GM19452 (cell line): ENCODE results near the gene UVRAG.
"Not testable (repeated sequence)": the region's sequence is repeated elsewhere in the genome, so short reads cannot be mapped to it uniquely, and the experiment has no call there.

Experiments
- ATAC-seq: cut with Tn5 transposase; IDR thresholded peaks from one replicate; pipeline ENCODE4 v1.9.1; 2021; ENCODE audit not compliant: unreplicated experiment

UVRAG gene

DNA sequence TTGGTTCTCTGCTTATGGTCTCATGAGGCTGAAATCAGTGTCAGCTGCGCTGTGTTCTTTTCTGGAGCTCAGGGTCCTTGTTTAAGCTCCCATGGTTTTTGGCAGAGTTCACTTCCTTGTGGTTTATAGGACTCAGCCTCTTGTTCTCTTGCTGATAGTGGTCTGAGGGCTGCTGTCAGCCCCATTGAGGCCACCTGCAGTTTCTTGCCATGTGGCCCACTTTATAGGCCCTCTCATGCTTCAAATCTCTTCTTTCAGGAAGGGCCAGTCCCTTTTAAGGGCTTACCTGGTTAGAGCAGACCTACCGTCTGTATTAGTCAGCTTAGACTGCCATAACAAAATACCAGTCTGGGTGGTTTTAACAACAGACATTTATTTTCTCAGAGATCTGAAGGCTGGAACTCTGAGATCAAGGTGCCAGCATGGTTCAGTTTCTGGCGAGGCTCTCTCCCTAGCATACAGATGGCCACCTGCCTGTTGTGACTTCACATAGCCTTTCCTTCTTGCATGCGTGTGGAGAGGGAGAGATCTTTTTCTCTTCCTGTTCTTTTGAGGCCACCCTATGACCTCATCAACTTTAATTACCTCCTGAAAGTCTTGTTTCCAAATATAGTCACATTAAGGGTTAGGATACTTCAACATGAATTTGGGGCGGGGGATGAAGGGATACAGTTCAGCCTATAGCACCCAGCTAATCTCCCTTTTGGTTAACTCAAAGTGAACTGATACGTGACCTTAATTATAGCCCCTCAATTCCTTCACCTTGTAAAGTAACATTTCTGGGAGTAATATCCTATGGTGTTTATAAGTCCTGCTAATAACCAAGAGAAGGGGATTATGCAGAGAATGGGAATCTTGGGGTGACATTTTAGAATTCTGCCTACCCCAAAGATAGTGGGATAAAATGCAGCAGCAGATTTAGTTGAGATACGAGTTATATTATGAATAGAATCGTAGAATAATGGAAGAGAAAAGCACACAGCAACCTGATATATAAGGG lies 131.8 kb downstream of the UVRAG start:
- no peak for ATAC-seq

DNA sequence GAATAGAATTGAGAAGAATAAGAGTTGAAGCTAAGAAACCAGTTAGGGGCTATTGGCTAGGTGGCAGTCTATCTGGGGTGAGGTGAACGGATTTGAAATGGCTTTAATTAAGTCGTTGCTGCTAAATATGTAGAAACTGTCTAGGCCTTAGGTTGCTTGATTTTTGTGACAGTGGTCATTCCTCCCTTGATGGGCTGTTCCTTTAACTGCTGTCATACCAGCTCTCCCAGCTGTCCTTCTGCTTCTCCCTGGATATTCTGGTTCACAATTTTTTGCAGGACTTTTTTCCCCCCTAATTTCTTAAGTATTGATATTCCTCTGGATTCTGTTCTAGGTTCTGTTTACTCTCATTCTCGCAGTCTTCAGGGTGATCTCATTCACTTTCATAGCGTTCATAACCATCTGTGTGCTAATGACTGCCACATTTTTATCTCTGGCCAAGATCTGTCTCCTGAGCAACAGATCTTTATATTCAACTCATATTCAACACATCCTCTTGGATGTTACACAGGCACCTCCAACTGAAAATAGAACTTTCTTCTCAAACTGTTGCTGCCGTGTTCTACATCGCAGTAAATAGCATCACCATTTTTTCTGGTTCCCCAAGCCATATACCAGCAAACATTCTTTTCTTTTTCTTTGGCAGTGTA lies 134.1 kb downstream of the UVRAG start:
- no peak for ATAC-seq

DNA sequence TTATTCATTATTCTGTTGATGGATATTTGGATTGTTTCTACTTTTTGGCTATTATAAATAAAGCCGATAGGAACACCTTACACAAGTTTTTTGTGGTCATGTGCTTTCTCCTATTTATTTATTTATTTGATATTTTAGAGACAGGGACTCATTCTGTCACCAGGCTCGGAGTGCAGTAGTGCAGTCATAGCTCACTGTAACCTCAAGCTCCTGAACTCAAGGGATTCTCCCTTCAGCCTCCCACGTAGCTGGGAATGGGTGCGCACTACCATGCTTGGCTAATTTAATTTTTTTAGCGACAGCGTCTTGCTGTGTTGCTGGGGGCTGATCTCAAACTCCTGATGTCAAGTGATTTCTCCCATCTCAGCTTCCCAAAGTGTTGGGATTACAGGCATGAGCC lies 135.1 kb downstream of the UVRAG start:
- ATAC-seq = no peak

DNA sequence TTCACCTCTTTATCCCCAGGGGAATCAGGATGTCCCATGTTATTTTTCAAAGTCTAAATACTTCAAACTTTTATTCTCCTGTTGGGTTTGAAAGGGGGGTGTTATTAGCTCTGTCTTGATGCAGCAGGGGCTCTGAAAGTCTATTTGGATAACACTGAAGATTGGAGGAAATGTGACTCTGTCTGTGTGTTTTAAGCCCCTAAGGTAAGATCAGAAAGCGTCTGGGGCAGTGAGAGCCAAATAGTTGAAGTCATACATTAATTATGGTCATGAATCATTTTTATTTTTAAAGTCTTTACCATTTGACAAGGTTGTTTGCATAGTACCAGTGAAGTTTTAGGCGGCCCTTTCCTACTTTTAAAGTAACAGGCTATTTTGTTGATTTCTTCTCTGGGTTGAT lies 139.0 kb downstream of the UVRAG start:
- no peak for ATAC-seq

DNA sequence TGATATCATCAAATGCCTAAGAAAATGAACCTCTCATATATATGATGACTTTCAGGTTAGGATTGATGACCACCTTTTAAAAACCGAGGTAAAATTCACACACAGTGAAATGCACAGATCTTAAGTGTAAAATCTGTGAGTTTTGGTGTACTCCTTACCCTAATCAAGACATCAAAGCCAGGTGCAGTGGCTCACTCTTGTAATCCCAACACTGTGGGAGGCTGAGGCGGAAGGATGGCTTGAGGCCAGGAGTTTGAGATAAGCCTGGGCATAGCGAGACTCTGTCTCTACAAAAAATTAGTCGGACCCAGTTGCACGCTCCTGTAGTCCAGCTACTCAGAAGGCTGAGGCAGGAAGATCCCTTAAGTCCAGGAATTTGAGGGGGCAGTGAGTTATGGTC lies 140.4 kb downstream of the UVRAG start:
- no peak for ATAC-seq

DNA sequence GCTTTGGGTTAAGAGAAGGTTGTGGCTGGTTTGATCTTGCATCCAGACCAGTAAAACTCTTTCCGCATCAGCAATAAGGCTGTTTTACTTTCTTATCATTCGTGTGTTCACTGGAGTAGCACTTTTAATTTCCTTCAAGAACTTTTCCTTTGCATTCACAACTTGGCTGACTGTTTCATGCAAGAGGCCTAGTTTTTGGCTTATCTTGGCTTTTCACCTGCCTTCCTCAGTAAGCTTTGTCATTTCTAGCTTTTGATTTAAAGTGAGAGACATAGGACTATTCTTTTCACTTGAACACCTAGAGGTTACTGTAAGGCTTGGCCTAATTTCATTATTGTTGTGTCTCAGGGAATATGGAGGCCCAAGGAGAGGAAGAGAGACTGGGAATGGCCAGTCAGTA lies 144.5 kb downstream of the UVRAG start:
- ATAC-seq = no peak

DNA sequence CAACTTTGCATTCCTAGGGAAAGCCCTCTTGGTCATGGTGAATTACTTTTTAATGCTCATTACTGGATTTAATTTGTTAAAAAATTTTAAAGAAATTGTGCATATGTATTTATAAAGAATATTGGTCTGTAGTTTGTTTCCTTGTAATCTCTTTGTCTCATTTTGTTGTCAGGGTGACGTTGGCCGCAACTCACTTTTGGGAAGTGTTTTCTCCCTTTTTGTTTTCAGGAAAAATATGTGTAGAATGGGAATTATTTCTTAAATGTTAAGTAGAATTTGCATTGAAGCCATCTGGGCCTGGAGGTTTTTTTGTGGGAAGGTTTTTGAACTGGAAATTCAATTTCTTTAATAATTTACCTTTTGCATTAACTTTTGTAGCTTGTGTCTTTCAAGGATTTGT lies 149.1 kb downstream of the UVRAG start:
- ATAC-seq = no peak

DNA sequence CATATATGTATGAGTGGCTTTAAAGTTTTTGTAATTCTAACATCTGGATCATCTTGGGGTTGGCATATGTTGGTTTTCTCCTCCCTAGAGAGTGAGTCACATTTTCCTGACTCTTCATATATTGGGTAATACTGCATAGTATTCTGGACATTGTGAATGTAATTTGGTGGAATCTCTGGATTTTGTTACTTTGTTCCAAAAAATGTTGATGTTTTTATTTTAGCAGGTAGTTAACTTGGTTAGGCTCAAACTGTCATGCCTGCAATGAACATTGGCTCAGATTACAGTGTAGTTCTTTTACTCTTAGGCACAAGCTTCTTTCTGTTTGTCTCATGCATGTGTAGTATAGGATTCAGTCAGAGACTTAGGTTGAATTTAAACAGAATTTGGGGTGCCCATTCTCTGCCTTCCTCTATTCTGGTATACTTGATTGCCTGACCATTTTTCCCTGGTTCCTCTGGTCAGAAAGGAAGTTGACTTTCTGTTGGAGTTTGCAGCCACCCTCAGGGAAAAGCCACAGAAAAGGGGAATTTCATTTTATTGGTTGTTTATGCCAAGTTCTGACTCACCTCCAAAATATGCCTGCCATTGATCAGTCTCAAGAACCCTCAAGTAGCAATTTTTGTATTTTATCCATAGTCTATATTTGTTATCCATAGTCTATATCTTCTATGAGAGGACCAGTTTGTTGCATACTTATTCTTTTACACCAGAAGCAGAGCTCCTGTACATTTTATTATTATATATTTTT lies 151.7 kb downstream of the UVRAG start:
- no peak for ATAC-seq

DNA sequence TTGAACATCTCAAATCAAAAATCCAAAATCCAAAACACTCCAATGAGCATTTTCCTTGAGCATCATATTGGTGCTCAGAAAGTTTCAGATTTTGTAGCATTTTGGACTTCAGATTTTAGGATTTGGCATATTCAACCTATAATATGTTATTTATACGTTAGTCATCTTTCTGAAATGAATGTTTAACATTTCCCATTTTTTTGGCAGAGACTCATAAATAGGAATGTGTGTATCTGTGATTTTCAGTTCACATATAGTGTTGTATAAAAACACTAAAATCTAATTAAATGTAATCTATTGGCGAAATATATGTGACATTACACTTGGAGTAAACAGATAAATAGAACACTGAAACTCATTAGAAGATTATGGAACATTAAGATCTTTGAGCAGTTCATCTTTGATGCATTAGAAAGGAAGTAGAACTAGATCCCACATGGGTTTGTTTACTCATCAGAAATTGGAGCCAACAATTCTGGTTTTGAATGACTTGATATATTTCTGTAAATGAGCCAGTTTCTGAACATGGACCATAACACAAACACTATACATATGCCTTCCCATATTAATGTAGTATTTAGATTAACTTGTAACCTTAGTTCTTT lies 153.1 kb downstream of the UVRAG start:
- no peak for ATAC-seq

DNA sequence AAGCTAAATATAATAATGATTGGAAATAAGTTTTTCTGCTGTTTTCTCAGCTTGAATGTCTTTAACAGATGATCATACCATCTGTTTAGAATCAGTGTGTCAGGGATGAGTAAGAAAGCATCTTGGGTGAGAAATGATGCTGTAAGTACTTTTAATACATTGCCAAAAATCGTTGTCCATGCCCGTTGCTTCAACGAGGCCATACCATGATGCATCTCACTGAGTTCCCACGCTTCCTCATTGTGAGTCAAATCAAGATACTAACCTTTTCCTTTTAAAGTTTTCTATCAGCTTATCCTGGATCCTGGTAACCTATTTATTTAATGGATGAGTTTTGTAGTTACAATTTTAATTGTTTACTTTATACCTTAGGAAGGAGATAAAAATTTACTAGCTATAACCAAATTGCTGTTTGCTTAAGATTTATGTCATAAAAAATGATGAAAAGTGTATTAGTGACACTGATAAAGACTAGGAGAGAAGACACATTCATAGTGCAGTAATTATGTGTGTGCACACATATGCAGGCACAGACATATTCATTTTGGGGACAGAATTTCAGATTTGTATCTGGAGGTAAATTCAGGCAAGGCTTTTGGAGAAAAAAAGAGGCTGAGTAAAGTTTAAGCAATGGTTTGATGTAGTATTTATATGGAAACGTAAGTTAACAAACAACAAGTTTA lies 154.8 kb downstream of the UVRAG start:
- no peak for ATAC-seq

DNA sequence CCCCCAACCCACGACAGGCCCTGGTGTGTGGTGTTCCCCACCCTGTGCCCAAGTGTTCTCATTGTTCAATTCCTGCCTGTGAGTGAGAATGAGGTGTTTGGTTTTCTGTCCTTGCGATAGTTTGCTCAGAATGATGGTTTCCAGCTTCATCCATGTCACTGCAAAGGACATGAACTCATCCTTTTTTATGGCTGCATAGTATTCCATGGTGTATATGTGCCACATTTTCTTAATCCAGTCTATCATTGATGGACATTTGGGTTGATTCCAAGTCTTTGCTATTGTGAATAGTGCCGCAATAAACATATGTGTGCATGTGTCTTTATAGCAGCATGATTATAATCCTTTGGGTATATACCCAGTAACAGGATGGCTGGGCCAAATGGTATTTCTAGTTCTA lies 158.7 kb downstream of the UVRAG start:
- ATAC-seq = not testable (repeated sequence)

DNA sequence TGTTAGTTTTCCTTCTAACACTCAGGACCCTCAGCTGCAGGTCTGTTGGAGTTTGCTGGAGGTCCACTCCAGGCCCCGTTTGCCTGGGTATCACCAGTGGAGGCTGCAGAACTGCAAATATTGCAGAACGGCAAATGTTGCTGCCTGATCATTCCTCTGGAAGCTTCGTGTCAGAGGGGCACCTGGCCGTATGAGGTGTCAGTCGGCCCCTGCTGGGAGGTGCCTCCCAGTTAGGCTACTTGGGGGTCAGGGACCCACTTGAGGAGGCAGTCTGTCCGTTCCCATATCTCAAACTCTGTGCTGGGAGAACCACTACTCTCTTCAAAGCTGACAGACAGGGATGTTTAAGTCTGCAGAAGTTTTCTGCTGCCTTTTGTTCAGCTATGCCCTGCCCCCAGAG lies 164.1 kb downstream of the UVRAG start:
- ATAC-seq = not testable (repeated sequence)

DNA sequence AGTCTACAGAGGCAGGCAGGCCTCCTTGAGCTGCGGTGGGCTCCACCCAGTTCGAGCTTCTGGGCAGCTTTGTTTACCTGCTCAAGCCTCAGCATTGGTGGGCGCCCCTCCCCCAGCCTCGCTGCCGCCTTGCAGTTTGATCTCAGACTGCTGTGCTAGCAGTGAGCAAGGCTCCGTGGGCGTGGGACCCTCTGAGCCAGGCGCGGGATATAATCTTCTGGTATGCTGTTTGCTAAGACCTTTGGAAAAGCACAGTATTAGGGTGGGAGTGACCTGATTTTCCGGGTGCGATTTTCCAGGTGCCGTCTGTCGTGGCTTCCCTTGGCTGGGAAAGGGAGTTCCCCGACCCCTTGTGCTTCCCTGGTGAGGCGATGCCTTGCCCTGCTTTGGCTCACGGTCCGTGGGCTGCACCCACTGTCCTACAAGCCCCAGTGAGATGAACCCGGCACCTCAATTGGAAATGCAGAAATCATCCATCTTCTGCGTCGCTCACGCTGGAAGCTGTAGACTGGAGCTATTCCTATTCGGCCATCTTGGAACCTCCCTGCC lies 164.5 kb downstream of the UVRAG start:
- ATAC-seq = not testable (repeated sequence)

DNA sequence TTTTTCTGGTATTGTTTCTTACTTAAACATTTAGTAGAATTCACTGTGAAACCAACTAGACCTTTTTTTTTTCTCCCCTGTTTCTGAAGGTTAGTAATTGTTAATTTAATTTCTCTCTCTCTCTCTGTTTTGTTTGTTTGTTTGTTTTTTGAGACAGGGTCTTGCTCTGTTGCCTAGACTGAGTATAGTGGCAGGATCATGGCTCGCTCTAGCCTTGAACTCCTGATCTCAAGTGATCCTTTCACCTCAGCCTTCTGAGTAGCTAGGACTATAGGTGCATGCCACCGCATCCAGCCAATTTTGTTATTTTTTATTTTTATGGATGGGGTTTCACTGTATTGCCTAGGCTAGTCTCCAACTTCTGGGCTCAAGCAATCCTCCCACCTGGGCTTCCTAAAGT lies 165.0 kb downstream of the UVRAG start:
- no peak for ATAC-seq

DNA sequence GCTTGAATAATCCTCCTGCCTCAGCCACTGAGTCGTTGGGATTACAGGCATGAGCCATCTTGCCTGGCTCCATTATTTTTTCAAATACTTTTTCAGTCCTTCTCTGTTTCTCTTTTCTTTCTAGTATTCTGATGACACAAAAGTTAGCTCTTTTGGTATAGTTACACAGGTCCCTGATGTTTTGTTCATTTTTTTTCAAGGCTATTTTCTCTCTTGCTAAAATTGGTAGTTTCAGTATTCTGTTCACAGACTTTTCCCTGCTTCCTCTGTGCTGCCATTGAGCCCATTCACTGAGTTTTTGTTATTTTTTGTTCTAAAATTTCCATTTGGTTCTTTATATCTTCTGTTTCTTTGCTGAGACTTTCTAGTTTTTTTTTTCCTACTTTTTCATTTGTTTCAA lies 166.5 kb downstream of the UVRAG start:
- ATAC-seq = no peak

DNA sequence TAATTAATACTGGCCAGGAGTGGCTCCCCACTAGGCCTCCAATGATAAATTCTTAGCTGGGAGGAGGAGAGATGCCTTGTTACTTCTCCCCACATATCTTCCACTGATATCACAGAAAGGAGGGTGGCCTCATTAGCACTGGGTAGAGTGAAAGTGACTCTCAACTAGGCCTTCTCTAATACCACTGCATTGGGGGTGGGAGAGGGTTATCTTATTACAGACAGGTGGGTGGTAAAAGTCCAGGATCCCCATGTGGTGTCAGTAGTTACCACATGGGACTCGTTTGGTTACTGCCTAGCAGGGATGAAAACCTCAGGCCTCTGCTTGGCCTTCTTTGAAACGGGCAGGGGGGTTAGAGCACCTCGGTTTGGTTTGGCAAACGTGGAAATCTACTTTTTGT lies 167.3 kb downstream of the UVRAG start:
- ATAC-seq = no peak

DNA sequence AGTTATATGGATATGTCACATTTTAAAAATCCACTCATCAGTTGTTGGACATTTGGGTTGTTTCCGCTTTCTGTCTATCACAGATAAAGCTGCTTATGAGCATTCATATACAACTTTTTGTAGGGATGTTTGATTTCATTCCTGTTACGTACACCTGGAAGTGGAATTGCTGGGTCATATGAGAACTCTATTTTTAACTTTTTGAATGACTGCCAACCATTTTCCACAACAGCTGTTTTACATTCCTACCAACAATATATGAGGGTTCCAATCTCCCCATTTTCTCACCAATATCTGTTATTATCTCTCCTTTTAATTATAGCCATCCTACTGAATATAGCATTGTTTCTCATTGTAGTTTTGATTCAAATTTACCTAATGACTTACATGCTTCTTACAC lies 172.0 kb downstream of the UVRAG start:
- ATAC-seq = no peak

DNA sequence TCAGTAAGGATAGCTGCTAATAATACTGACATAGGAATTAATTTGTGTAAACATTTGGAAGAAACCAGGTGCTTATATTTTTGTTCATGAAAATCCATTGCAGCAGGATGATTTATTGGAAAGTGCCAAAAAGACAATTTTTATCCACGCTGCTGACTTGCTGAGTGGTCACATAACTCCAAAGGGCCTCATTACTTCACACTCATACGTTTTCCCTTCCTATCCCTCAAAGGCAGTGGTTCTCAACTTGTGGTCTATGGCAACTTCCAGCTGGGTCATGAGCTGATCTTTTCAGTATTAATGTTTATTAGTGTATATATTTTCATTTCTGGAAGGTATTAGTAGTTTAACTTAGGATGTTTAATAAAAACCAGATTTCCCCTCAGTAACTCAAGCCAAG lies 178.1 kb downstream of the UVRAG start:
- no peak for ATAC-seq

DNA sequence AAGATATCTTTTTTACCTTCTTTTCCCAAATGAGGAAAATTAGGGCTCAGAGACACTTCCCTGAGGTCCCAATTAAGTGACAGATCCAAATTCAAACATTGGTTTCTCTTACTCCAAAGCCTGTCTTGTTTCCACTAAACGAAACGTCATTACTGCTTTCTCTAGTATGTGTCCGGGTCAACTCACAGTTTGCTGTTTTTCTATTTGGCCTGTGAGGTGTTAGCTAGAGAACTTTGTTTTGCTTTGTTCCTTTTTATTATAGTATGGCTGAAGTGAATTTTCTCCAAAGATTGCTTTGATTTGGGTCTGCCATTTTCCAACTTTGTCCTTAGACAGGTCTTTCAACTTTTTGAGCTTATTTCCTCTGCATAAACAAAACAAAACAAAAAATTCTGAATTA lies 179.6 kb downstream of the UVRAG start:
- ATAC-seq = no peak
